K562 (cell line): ENCODE data around the gene EIF1. TPM values are rescaled to one million over a fixed set of nuclear protein-coding genes. Genes with fewer than 3 reads are reported as not detected.
A peak's percentile ranks its signal among the peaks of the same experiment; 100 is the strongest.

Source experiments
- CBX2 ChIP-seq: fragments of 200-600 bp; sonication (generic); IDR thresholded peaks from one replicate; pipeline ENCODE4 v1.6.1; 2012; ENCODE audit warnings: mild to moderate bottlenecking, low read length, inconsistent platforms; ENCODE audit not compliant: insufficient read depth, poor library complexity, severe bottlenecking
- EHMT2 ChIP-seq: fragments of 450-650 bp; IDR thresholded peaks from 2 replicates; pipeline ENCODE4 v1.6.1; 2018; ENCODE audit warnings: antibody characterized with exemption
- ETV5 ChIP-seq: sonication (generic); formaldehyde crosslinking; IDR thresholded peaks from 2 replicates; pipeline ENCODE4 v1.4.0; 2020; ENCODE audit warnings: low read depth, mild to moderate bottlenecking, missing genetic modification reagents
- GTF2F1 ChIP-seq: IDR thresholded peaks from 2 replicates; pipeline ENCODE4 v1.6.1; 2011; ENCODE audit warnings: low read depth, low read length, improper control_type of control experiment
- KDM1A ChIP-seq, 2 experiments: fragments of 450-650 bp; IDR thresholded peaks; 2 replicates each; pipeline ENCODE4 v1.6.1; 2016; ENCODE audit warnings: mild to moderate bottlenecking in 2 of 2
- MIER1 ChIP-seq: fragments of 450-650 bp; IDR thresholded peaks from 2 replicates; pipeline ENCODE4 v1.6.1; 2016; ENCODE audit warnings: antibody characterized with exemption, mild to moderate bottlenecking, low read depth
- MITF ChIP-seq: IDR thresholded peaks from 2 replicates; pipeline ENCODE4 v1.6.1; 2014; ENCODE audit warnings: antibody characterized with exemption
- MTA2 ChIP-seq: fragments of 450-650 bp; IDR thresholded peaks from 2 replicates; pipeline ENCODE4 v1.6.1; 2016; ENCODE audit warnings: low read depth
- SIRT6 ChIP-seq: IDR thresholded peaks from one replicate; pipeline ENCODE4 v1.6.1; 2012; ENCODE audit warnings: low read depth, mild to moderate bottlenecking, control low read depth, inconsistent platforms, low read length, moderate library complexity
- SLC30A9 ChIP-seq: fragments of 250-450 bp; sonication (Bioruptor Pico); IDR thresholded peaks from 2 replicates; pipeline ENCODE4 v1.8.0; 2022; ENCODE audit warnings: mild to moderate bottlenecking, moderate library complexity
- SRSF1 ChIP-seq: fragments of 200-400 bp; formaldehyde crosslinking; IDR thresholded peaks from 2 replicates; pipeline ENCODE4 v1.6.1; 2017; ENCODE audit warnings: mild to moderate bottlenecking, low read depth, low read length, moderate library complexity
- TSHZ1 ChIP-seq: fragments of 250-450 bp; sonication (Bioruptor Pico); IDR thresholded peaks from 2 replicates; pipeline ENCODE4 v1.4.0; 2020; ENCODE audit warnings: mild to moderate bottlenecking, moderate library complexity
- ZNF140 ChIP-seq: fragments of 250-450 bp; sonication (Bioruptor Pico); IDR thresholded peaks from 2 replicates; pipeline ENCODE4 v1.8.0; 2021; ENCODE audit warnings: moderate library complexity, mild to moderate bottlenecking, inconsistent platforms
- ZNF316 ChIP-seq: fragments of 450-650 bp; IDR thresholded peaks from 2 replicates; pipeline ENCODE4 v1.6.1; 2016
- ZNF764 ChIP-seq: fragments of 250-450 bp; sonication (Bioruptor Pico); IDR thresholded peaks from 2 replicates; pipeline ENCODE4 v1.4.0; 2020; ENCODE audit warnings: low read depth, mild to moderate bottlenecking, moderate library complexity
- polyA plus RNA-seq, 8 experiments: library from polyadenylated mRNA; depleted of rRNA in 4 of 8; stranded (reverse) in 5 of 8; unstranded in 3 of 8; fragments of >200 nt; fragmentation: Nextera tagmentation in 2 of 8; fragmentation: Illumina TruSeq in 1 of 8; extraction: Ambion mirVana in 2 of 8; extraction: Trizol in 1 of 8; gene quantifications; 2 replicates each; pipeline versions ENCODE4 v1.2.1 to v1.2.3, GENCODE V29; 2011 to 2014; ENCODE audit warnings: inconsistent platforms in 1 of 8, missing spikeins in 1 of 8
- total RNA-seq, 7 experiments: library from RNA; depleted of rRNA in 6 of 7; stranded (reverse); fragments of >200 nt in 6 of 7; fragmentation: Illumina TruSeq in 2 of 7; extraction: Trizol in 2 of 7; gene quantifications; 2 replicates each; pipeline versions ENCODE4 v1.2.1 to v1.2.3, GENCODE V29; 2011 to 2021; ENCODE audit warnings: low replicate concordance in 1 of 7
- TF ChIP-seq, protein P1 (sequence below): sonication (generic); formaldehyde crosslinking; IDR thresholded peaks from 2 replicates; pipeline ENCODE4 v1.8.0; 2022; ENCODE audit warnings: mild to moderate bottlenecking, low read depth, missing genetic modification reagents
- TF ChIP-seq, protein P2 (sequence below): fragments of 250-450 bp; sonication (Bioruptor Pico); IDR thresholded peaks from 2 replicates; pipeline ENCODE4 v1.6.1; 2021; ENCODE audit warnings: mild to moderate bottlenecking
- TF ChIP-seq, protein P3 (sequence below): fragments of 450-650 bp; IDR thresholded peaks from 2 replicates; pipeline ENCODE4 v1.6.1; 2017; ENCODE audit warnings: mild to moderate bottlenecking, moderate library complexity

EIF1 gene
- total and polyA plus RNA-seq, 9 of the 15 experiments (the other 6 are each of a cell fraction or from before 2014, with no cell fraction given) = 67.0 to 1,204 (median 320) TPM

DNA sequence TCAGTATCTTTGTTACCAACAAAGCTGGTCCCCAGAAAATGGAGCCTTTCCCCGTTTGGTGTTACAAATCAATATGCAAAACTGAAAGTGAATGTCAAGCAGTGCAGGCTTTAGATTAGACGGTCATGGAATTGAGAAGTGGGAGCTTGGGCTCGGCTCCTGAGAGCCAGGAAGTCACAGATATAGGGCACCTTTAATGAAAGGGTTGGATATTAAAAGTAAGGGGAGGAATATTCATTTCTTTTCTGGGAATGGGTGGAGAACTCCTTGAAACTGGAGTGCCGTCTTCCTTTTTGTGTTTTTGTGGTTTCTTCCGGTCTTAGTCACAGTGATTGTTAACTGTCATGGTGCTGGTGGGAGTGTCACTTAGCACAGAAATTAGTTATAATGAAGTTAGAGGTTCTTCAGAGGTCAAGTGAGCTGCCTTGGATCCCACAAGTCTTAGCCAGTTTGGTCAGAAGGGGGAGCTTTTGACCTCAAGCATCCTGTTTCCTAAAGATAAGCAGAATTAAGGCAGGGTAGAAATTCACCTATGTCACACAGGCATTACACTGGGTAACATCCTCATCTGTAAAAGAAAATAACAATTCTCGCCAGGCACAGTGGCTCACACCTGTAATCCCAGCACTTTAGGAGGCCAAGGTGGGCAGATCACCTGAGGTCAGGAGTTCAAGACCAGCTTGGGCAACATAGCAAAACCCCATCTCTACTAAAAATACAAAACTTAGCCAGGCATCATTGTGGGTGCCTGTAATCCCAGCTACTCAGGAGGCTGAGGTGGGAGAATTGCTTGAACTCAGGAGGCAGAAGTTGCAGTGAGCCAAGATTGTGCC lies 9.6 kb upstream of the EIF1 start (continued):
- TF ChIP-seq, protein P1, sequence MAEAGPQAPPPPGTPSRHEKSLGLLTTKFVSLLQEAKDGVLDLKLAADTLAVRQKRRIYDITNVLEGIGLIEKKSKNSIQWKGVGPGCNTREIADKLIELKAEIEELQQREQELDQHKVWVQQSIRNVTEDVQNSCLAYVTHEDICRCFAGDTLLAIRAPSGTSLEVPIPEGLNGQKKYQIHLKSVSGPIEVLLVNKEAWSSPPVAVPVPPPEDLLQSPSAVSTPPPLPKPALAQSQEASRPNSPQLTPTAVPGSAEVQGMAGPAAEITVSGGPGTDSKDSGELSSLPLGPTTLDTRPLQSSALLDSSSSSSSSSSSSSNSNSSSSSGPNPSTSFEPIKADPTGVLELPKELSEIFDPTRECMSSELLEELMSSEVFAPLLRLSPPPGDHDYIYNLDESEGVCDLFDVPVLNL (CRISPR knock-in tag) = no peak
- TF ChIP-seq, protein P2, sequence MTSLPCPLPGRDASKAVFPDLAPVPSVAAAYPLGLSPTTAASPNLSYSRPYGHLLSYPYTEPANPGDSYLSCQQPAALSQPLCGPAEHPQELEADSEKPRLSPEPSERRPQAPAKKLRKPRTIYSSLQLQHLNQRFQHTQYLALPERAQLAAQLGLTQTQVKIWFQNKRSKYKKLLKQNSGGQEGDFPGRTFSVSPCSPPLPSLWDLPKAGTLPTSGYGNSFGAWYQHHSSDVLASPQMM (CRISPR knock-in tag) = no peak
- TF ChIP-seq MTA2 (peak; percentile 75), ETV5 (CRISPR knock-in tag) (peak; percentile 80), SIRT6 (no peak), ZNF316 (no peak; the same call in none of the 2 replicates), ZNF140 (no peak), KDM1A (IDR thresholded peaks at IDR 0.05) (peak; percentile 92 to 94), MIER1 (no peak), MITF (0 out of 2 replicates have a peak, but pooled peaks have one; percentile 34), SLC30A9 (CRISPR knock-in tag) (no peak), EHMT2 (no peak), GTF2F1 (no peak), TSHZ1 (CRISPR knock-in tag) (no peak), SRSF1 (no peak), ZNF764 (CRISPR knock-in tag) (no peak), CBX2 (no peak)
- TF ChIP-seq, protein P3, sequence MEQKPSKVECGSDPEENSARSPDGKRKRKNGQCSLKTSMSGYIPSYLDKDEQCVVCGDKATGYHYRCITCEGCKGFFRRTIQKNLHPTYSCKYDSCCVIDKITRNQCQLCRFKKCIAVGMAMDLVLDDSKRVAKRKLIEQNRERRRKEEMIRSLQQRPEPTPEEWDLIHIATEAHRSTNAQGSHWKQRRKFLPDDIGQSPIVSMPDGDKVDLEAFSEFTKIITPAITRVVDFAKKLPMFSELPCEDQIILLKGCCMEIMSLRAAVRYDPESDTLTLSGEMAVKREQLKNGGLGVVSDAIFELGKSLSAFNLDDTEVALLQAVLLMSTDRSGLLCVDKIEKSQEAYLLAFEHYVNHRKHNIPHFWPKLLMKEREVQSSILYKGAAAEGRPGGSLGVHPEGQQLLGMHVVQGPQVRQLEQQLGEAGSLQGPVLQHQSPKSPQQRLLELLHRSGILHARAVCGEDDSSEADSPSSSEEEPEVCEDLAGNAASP = no peak
